Activated CD8-positive, alpha-beta memory T cell treated with anti-CD3 and anti-CD28 coated beads for 1 hour (primary cell): ENCODE results near the gene GYG2.

Experiments used
- DNase-seq, 2 donors: peaks; one replicate each; pipeline ENCODE4 v3.0.0-alpha.2; 2020; ENCODE audit warnings: low read depth in 1 of 2; ENCODE audit errors: extremely low read depth in 1 of 2

GYG2 gene

DNA sequence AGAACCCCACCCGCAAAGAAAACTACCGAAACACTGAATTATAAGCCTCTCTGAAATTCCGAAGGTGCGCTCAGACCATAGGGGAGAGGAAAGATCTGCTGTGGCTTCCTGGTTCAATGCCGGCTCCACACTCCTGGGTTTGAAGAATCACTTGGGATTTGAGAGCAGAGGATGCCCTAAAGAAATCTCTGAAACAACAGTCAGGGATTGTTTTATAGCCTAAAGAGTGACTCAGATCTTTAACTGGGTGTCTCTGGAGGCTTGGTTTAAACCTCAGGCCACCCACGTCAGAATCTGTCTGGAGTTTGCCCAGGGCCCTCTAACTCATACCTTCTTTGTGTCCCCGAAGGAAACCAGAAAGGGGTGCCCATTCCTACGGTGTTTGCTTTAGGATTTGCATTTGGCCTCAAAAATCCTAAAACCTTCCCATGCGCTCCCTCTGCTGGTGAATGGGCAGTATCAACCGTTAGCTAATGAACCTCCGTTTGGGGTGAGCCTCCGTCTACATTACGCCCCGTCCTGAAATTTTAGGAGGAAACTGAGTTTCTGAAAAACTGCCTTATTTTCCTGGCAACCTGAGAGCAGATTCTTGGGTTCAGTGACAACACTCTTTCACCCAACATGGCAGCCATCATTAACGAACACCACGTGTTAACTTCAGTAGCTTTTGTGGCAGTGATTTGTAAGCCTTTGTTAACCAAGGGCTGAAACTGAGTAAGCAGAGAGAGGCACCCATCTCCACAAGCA lies 16.4 kb upstream of the GYG2 start:
- peak in 1 of 2 donors; percentile 16 for DNase-seq

DNA sequence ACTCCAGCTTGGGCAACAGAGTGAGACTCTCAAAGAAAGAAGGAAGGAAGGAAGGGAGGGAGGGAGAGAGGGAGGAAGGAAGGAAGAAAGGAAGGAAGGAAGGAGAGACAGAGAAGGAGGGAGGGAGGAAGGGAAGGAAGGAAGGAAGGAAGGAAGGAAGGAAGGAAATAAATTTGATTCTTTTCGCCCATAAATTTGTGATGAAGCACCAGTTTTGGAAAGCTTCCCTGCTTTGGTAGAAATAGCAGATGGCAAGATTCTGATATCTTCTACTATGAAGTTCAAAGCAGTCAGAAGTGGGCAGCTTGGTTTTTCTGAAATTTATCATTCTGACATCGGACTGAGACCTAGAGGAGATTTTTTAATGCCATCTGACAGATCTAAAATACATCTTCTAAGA lies 11.7 kb upstream of the GYG2 start:
- DNase-seq, result no peak

DNA sequence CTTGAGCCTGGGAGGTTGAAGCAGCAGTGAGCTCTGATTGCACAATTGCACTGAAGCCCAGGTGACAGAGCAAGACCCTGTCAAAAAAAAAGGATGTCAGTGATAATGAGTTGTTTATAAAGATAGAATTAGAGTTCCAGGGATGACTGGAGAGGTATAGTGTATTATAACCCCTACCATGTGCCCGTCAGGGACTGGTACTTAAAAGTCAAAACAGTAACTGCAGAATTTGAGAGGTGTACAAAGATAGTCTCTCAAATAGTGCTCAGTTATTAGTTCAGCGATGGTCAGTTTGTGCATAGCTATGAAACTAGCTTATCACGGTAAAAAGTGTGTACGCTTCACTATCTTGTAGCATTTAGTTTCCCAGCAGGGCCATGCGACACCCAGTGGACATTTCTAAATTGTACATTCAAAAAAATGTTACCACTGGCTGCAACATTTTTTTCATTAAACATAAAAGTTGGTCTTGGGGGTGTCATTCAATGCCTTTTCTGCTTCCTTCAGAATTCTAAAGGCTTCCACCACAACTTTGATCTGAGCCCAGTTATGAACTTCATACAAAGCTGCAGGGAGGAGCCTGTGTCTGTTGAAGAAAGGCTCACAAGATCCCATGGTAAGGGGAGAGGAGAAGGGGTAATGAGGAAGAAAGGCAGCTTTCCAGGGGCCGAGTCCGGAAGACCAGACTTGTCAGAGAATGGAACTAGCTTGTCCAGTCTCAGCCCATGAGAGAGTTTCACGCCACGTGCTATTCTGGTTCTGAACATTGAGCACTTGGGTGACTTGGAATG lies 9.2 kb upstream of the GYG2 start:
- no peak for DNase-seq

DNA sequence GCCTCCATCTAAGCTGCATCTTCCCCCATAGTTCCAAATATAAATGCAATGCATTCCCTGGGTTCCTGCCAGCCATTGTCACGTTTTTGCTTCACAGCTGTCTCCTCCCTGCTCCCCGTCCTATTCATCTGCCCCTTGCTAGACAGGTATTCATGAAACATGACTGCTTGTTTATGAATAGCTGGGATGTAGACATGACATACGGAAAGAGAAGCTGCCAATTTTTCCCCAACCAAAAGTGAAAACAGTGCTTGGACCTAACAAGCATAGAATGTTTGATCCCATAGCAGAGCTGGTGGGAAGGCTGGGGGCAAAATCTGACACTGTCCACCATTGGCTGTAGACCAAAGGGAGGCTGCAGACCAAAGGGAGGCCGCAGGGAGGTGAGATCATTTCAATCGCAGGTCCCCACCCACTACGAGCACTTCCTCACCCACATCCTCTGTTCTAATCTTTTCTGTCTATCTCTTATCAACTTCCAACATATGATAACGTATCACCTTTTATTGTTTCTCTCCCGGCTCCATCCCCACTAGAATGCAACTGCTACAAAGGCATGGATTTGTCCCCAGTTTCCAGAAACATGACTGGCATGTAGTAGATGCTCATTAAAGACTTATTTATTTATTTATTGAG lies 8.5 kb upstream of the GYG2 start:
- DNase-seq, result no peak

DNA sequence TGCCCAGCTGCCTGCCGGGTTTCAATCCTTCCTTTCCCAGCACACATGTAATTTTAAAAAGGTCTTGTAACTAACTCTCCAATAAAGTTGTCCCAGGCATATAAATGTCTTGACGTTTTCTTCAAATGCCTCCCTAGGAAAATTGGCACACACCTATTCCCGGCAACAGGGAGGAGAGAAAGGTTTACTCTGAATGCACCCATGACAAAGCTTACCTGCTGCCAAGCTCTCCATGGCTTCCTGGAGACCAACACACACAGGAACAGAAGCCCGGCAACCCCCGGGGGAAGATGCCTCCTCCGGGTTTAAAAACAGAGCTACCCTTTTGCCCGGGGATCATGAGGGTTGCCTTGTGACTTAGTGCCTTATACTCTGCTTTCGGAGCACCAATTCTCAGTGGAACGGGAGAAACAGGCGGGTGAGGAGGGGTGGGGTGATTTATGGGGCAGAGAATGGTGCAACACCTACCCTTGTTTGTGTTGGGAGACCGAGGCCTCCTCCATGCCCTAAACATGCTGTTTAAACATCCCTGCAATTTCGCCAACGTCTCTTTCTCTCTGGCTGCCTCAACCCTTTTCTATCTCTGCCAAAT lies 4.8 kb upstream of the GYG2 start:
- no peak for DNase-seq

DNA sequence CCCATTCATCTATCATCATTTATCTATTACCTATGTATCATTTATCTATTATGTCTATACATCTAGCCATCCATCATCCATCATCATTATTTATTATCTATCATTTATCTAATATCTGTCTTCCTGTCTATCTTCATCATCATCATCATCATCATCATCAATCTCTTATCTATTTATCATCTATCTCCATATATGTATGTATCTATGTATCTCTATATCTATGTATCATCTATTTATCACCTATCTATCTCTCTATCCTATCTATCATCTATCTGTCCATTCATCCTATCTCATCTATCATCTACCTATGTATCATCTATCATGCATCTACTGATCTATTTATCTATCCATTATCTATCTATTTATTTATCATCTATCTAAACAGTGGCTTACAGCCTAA lies 3.8 kb upstream of the GYG2 start:
- no peak for DNase-seq

DNA sequence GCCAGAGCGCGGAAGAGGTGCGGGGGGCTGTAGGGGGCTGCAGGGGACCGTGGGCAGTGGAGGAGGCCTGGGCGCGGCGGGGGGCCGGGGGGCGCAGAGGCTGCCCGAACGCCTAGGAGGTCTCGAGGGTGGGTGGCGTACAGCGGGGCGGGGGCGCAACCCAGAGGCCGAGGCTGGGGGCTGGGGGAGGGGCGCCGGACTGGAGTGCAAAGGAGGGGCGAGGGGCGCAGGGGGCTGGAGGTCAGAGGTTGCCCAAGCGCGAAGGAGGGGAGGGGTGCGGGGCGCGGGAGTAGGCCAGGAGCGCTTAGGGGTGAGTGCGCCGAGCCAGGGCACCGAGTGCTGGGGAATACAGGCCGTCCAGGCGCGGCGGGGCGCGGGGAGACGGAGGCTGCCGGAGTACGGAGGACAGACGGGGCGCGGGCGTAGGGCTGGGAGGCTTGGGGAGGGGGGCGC lies 255 bp downstream of the GYG2 start:
- no peak for DNase-seq

DNA sequence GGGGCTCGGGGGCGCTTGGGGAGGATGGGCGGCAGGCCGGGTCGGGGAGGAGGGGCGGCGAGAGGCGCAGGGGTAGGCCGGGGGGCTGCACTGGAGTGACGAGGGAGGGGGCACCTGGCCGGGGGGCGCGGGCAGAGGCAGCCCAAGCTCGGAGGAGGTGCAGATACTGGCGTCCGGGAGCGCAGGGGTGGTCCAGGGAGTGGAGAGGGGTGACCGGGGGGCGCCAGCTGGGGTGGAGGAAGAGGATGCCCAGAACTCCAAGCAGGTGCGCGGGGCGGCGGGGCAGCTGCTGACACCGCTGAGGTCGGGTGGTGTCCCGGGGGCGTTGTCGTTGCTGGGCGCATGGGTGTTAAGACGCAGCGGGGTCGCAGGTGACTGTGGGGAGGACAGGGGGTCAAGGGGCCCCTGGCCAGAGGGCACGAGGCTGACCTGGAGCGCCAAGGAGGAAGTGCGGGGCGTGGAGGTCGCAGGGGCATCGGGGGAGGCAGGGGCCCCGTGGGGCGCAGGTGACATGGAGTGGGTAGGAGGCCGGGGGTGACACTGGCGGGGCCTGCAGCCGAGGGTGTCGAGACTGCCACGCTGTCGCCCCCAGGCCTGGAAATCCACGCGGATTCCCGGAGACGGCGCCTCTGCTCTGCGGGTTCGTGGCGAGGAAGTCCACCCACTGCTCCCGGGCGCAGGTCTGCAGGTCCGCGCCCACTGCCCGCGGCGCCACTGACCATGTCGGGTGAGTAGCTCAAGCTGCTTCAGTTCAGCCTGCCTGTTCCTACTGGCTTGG lies 928 bp downstream of the GYG2 start:
- no peak for DNase-seq

DNA sequence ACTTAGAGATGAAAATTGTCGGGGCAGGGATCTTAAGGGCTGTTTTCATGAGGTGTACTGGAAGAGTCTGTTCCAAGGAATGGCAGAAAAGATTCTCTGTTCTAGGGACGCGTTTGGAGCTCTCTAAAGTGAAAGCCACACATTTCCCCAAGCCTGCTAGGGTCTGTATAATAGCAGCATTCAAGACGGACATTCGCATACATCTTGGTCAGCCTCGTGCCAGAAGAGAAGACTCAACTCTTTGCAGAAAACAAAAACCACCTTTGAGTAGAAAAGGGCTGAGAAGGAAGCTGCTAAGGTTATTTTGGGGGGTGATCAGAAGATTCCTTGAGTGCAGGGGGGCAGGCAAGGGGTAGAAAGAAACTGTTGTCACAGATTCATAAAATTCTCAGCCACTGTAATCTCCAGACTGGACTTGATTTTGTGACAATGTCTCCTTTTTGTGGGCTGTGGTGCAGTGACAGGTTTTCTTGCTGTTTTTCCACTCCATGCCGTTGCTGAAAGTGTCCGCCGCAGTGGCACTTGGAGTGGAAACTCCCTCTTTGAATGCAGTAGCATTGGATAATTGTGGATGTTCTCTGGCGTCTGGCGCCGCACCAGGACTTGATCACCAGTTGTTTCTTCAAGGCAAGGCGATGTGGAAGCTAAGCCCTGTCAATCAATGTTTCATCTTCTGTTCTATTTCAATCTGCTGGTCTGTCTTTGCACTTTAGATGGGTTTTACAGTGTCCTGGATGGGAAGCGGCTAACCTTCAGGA lies 2.9 kb downstream of the GYG2 start:
- DNase-seq, result no peak

DNA sequence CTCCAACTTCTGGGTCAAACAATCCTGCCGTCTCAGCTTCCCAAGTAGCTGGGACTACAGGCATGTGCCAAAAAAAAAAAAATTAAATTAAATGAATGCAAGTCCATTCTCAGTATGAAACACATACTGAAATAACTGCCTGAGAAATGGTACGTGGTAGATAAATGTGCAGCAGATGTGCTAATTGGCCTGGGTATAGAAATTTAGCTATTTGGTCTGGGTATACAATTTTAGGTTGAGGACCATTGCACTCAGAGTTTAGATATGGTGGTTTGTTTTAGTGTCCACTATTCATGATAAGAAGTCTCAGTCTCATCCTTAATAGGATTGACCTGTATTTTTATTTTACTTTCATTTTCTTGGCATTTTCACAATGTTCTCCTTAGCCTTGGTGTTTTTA lies 9.2 kb downstream of the GYG2 start:
- DNase-seq, result no peak

DNA sequence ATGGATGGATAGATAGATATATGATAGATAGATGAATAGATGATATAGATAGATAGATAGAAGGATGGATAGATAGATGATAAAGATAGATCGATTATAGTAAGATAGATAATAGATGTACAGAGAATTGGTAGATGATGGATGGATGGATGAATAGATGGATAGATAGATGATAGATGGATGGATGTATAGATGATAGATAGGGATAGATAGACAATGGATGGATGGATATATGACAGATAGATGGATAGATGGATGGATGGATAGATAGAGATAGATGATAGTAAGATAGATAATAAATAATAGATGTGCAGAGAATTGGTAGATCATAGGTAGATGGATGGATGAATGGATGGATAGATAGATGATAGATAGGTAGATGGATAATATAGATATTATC lies 12.2 kb downstream of the GYG2 start:
- no peak for DNase-seq

DNA sequence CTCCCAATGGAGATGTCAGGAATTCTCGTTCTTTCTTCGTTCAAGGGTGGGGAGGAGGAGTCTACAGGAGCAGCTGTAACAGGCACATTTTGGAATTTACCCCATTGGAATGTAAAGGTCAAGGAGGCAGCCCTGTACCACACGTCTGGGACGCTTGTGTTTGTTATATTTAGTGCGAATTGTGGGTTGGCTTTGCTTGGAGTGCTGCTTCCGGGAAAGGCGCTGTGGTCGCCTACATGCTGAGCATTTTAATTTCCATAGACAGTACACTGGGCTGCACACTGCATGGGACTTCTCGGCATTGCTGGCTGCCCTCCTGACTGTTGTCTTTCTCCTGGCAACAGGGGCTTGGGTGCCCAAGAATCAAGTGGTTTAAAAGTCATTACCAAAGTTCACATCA lies 12.8 kb downstream of the GYG2 start:
- DNase-seq, result no peak

DNA sequence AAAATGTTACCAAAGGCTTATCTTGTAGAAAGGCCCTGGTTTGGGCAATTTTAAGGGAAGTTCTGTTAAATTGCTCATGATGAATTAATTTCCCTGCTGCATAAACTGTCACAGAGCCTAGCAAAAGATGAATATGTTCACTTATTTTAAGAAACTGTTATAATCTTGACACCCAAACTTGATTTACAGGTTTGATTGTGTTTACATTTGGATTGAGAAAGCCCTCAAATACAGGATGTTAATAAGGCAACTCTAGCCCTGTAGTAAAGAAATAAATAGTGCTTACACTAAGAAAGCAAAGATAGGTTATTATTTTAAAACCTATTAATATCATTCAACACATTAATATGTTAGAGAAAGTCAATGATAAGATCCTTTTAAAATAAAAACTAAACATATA lies 18.3 kb downstream of the GYG2 start:
- DNase-seq, result no peak

DNA sequence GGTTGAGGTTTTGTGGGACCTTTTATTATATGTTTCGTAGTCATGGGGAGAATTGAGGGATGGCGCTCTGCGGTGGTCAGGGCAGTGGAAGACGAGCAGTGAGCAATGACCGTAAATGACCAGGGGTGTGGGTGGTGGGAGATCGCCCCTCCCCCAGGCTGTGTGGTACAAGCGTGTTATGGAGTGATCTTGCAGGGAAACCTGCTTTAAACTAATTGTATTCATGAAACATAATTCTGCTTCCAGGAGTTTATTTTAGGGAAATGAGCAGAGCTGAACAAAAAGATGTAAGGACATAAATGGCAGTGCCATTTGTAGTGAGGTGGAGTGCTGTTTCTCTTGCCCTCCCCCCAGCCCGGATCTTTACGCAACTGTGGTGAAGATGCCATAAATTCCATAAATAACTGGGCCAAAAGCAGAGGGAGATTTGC lies 20.2 kb downstream of the GYG2 start:
- DNase-seq, result no peak

DNA sequence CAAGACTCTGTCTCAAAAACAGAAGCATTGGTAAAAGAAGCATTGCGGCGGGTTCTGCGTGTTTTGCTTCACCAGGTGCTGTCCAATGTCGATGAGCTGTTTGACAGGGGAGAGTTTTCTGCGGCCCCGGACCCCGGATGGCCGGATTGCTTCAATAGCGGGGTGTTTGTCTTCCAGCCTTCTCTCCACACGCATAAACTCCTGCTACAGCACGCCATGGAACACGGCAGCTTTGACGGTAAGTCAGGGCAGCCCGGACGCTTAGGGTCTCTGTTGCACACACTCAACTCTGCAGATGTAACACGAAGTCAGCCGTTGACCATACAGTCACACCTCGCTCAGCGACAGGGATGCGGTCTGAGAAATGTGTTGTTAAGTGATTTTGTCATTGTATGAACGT lies 26.2 kb downstream of the GYG2 start:
- no peak for DNase-seq

DNA sequence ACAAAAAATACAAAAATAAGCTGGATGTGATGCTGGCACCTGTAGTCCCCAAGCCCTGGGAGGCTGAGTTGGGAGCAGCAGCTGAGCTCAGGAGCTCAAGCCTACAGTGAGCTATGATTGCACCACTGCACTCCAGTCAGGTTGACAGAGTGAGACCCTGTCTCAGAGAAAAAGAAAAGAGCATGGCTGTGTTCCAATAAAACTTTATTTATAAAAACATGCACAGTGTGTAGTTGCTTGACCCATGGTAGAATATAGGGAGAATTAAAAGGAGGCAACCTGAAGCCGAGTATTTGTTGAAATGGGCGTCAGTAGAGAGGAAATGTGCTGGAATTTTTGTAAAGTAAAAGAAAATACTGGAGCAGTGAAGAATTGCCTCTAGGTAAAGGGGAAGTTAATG lies 27.0 kb downstream of the GYG2 start:
- no peak for DNase-seq

DNA sequence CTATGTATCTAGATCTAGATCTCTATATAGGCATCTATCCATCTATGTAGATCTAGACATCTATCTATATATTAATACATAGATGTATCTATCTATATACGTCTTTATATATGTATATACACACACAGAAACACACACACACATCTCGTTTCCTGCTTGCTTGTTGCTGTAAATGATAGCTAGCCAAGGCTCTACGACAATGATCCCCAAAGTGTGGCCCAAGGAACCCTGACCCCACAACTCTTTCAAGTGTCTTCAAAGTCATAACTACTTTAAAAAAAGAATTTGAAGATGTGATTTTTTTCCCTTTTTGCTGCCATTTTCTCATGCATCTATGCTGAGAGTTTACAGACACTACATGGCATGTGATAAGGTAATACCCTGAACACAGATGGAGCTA lies 28.8 kb downstream of the GYG2 start:
- DNase-seq, result no peak

DNA sequence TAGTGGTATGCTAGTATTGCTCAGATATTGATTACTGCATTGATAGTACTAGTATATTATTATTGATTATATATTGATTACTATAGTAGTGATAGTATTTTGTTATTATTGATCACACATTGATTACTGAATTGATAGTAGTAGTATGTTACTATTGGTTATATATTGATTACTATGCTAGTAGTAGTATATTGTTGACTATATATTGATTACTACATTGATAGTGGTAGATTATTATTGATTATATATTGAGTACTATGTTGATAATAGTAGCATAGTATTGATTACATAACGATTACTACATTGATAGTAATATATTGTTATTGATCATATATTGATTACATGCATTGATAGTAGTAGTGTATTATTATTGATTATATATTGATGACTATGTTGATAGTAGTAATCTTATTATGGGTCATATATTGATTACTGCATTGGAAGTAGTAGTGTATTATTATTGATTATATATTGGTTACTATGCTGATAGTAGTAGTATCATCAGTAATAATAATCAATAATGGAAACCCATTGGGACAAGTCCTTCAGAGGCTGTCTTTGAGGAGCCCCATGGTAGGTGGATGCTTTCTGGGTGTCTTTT lies 30.6 kb downstream of the GYG2 start:
- no peak for DNase-seq

DNA sequence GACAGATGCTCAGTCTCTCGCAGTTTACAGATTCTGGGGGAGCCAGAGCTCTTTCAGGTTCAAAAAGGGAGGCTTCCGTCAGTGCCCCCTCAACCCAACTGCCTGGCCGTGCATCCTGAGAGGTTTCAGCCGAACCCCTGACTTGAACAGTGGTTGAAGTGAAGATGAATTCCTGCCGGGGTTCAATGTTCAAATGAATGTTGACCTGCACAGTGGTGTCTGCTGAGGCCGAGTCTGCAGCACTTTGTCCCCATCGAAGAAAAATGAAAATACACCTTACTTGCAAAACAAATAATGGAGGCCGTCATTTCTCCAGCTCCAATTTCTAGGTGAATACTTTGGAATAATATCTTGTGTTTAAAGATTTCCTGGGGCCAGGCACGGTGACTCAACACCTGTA lies 33.7 kb downstream of the GYG2 start:
- DNase-seq, result no peak

DNA sequence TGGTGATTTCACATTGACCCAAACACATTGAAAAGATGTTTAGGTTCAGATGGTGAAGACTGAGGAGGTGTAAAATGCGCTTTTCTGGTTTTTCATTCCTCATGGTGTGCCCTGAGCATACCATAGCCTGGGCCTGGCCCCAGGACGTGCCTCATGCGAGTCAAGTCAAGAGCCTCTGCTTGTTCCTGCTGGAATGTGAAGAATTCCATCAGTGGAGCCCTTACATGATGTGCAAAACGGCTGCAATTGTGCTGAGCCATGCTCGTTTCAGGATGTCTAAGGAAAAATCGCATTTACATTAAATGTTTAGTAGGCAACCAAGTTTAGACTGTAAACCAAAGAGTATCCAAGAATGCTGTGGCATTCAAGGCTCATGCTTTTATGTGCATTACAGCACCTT lies 34.9 kb downstream of the GYG2 start:
- DNase-seq, result no peak
